Caco-2 (cell line): ENCODE results near the gene LNPEP. TPM values are rescaled to one million over a fixed set of nuclear protein-coding genes. Genes with fewer than 3 reads are reported as not detected.

Experiments used
- BruUV-seq: library from RNA; stranded (reverse); fragments of 400-500 nt; replicated peaks from 2 replicates; lab custom pipeline; 2021; lab: Mats Ljungman, UMichigan
- CTCF ChIA-PET: fragments of 300-600 bp; sonication (Branson Sonifier 250); formaldehyde crosslinking; loops from one replicate; lab custom pipeline; 2022; ENCODE audit warnings: antibody characterized with exemption; lab: Charles Lee
- POLR2A ChIA-PET: fragments of 300-600 bp; sonication (Branson Sonifier 250); formaldehyde crosslinking; loops from one replicate; lab custom pipeline; 2022; ENCODE audit warnings: antibody characterized with exemption; lab: Charles Lee
- DNase-seq, 2 experiments: peaks; one replicate each; pipeline versions ENCODE4 v3.0.0 to v3.0.0-alpha.2; 2020 to 2022
- H3K27me3 ChIP-seq: replicated peaks from 2 replicates; pipeline ENCODE4 v1.6.0; 2011; ENCODE audit warnings: low read length; ENCODE audit not compliant: control insufficient read depth, insufficient read depth
- H3K36me3 ChIP-seq: 2 replicates; pipeline ENCODE4 v1.5.1; 2011; ENCODE audit warnings: low read length; ENCODE audit not compliant: control insufficient read depth, insufficient read depth
- H3K4me1 ChIP-seq: fragments of 250-450 bp; sonication (Bioruptor Pico); 2 replicates; pipeline ENCODE4 v1.5.1; 2020; ENCODE audit warnings: mild to moderate bottlenecking
- H3K4me3 ChIP-seq: 2 replicates; pipeline ENCODE4 v1.5.1; 2011; ENCODE audit warnings: low read depth, mild to moderate bottlenecking, control low read depth, low read length
- H3K9me3 ChIP-seq: fragments of 250-450 bp; sonication (Bioruptor Pico); 2 replicates; pipeline ENCODE4 v1.5.1; 2020; ENCODE audit warnings: mild to moderate bottlenecking, moderate library complexity
- H3K27ac Mint-ChIP-seq: one replicate; pipeline ENCODE4 v1.8.0; 2022; ENCODE audit warnings: mixed read lengths; ENCODE audit not compliant: unreplicated experiment
- H3K27me3 Mint-ChIP-seq: one replicate; pipeline ENCODE4 v1.8.0; 2022; ENCODE audit warnings: mixed read lengths; ENCODE audit not compliant: insufficient read depth, unreplicated experiment
- H3K36me3 Mint-ChIP-seq: one replicate; pipeline ENCODE4 v1.8.0; 2022; ENCODE audit warnings: mild to moderate bottlenecking, mixed read lengths; ENCODE audit not compliant: insufficient read depth, unreplicated experiment
- H3K4me1 Mint-ChIP-seq: one replicate; pipeline ENCODE4 v1.8.0; 2022; ENCODE audit warnings: low read depth, mixed read lengths; ENCODE audit not compliant: unreplicated experiment
- H3K4me3 Mint-ChIP-seq: one replicate; pipeline ENCODE4 v1.8.0; 2022; ENCODE audit warnings: mild to moderate bottlenecking, moderate library complexity, mixed read lengths; ENCODE audit not compliant: unreplicated experiment
- H3K9me3 Mint-ChIP-seq: one replicate; pipeline ENCODE4 v1.8.0; 2022; ENCODE audit warnings: mixed read lengths; ENCODE audit not compliant: unreplicated experiment
- CTCF ChIP-seq, 2 experiments: fragments of 200-600 bp in 1 of 2; IDR thresholded peaks; 1 replicate in 1 of 2; 2 replicates in 1 of 2; pipeline versions ENCODE4 v1.5.1 to v1.8.0; 2011 to 2022; ENCODE audit warnings: antibody characterized with exemption in 1 of 2, control low read depth in 1 of 2, inconsistent platforms in 1 of 2, low read depth in 1 of 2, low read length in 1 of 2, mild to moderate bottlenecking in 1 of 2, moderate library complexity in 1 of 2; ENCODE audit not compliant: insufficient read depth in 1 of 2, severe bottlenecking in 1 of 2, unreplicated experiment in 1 of 2
- intact Hi-C: fragments of 100-400 bp; cut with micrococcal nuclease; formaldehyde crosslinking; loops from one replicate; pipeline ENCODE4 v1.10.0; 2022; ENCODE audit not compliant: unreplicated experiment
- total RNA-seq: library from RNA; stranded (reverse); gene quantifications from 2 replicates; pipeline ENCODE4 v1.2.3, GENCODE V29; 2022

Gene LNPEP
- total RNA-seq, 1 experiment from 2014 or later = 21.4 TPM

- H3K36me3 ChIP-seq = no peaks in the 10 kb centered on the region
- H3K27ac Mint-ChIP-seq = no peak overlapping the region
- H3K4me1 ChIP-seq = peaks cover 5% of the 10 kb centered on the region; the same call in 1 of the 2 replicates
- H3K36me3 Mint-ChIP-seq = peaks cover 5% of the 10 kb centered on the region
- BruUV-seq = no TSS peak
- H3K4me3 Mint-ChIP-seq = no peak overlapping the region
- POLR2A ChIA-PET = no interaction called here
- no peaks in the 10 kb centered on the region for H3K9me3 ChIP-seq
- CTCF ChIA-PET = no interaction called here
- H3K9me3 Mint-ChIP-seq = no peaks in the 10 kb centered on the region
- intact Hi-C loops = no loop called here
- H3K27me3 ChIP-seq = no peaks in the 10 kb centered on the region
- H3K4me1 Mint-ChIP-seq = peaks cover 14% of the 10 kb centered on the region
- no peaks in the 10 kb centered on the region for H3K27me3 Mint-ChIP-seq
- TF ChIP-seq CTCF (IDR thresholded peaks at IDR 0.05; ENCODE audit: insufficient read depth in 1 of 2, low read depth in 1 of 2, low read length in 1 of 2, severe bottlenecking in 1 of 2, unreplicated experiment in 1 of 2) = no peak
- H3K4me3 ChIP-seq = no peak overlapping the region
- DNase-seq = no peak
Measured at GRCh38 chr5:96941140-96941539, 5.3 kb downstream of the LNPEP start.

GRCh38 chr5:96942078-96942477 is 6.2 kb downstream of the LNPEP start:
- TF ChIP-seq CTCF (IDR thresholded peaks at IDR 0.05; ENCODE audit: insufficient read depth in 1 of 2, low read depth in 1 of 2, low read length in 1 of 2, severe bottlenecking in 1 of 2, unreplicated experiment in 1 of 2) = no peak
- intact Hi-C loops = no loop called here
- Histone ChIP-seq H3K4me1 (peaks cover 3% of the 10 kb centered on the region; the same call in 1 of the 2 replicates), H3K36me3 (no peaks in the 10 kb centered on the region), H3K4me3 (no peak overlapping the region), H3K27me3 (no peaks in the 10 kb centered on the region), H3K9me3 (no peaks in the 10 kb centered on the region)
- ChIA-PET CTCF (no interaction called here), POLR2A (no interaction called here)
- no peaks in the 10 kb centered on the region for H3K27me3 Mint-ChIP-seq
- BruUV-seq = no TSS peak
- no peaks in the 10 kb centered on the region for H3K36me3 Mint-ChIP-seq
- no peak for DNase-seq
- peaks cover 16% of the 10 kb centered on the region for H3K4me1 Mint-ChIP-seq
- H3K4me3 Mint-ChIP-seq = no peak overlapping the region
- no peak overlapping the region for H3K27ac Mint-ChIP-seq
- no peaks in the 10 kb centered on the region for H3K9me3 Mint-ChIP-seq

GRCh38 chr5:96942911-96943310 is 7.0 kb downstream of the LNPEP start:
- Mint-ChIP-seq H3K27ac (no peak overlapping the region), H3K4me3 (no peak overlapping the region), H3K36me3 (no peaks in the 10 kb centered on the region), H3K4me1 (peaks cover 16% of the 10 kb centered on the region), H3K27me3 (no peaks in the 10 kb centered on the region), H3K9me3 (no peaks in the 10 kb centered on the region)
- ChIA-PET POLR2A (no interaction called here), CTCF (no interaction called here)
- Histone ChIP-seq H3K9me3 (no peaks in the 10 kb centered on the region), H3K4me3 (no peak overlapping the region), H3K4me1 (no peaks in the 10 kb centered on the region; the same call in 1 of the 2 replicates), H3K27me3 (no peaks in the 10 kb centered on the region), H3K36me3 (no peaks in the 10 kb centered on the region)
- no peak for TF ChIP-seq CTCF (IDR thresholded peaks at IDR 0.05; ENCODE audit: insufficient read depth in 1 of 2, low read depth in 1 of 2, low read length in 1 of 2, severe bottlenecking in 1 of 2, unreplicated experiment in 1 of 2)
- BruUV-seq = no TSS peak
- intact Hi-C loops = no loop called here
- DNase-seq = no peak
